Neural progenitor cell (in vitro differentiated cells): Measurements from ENCODE around the gene ELF1.

Source experiments
- CTCF ChIP-seq: fragments of 200-600 bp; sonication (generic); IDR thresholded peaks from 2 replicates; pipeline ENCODE4 v1.5.1; 2017; ENCODE audit warnings: antibody characterized with exemption, mild to moderate bottlenecking
- EZH2 ChIP-seq: fragments of 200-600 bp; sonication (generic); IDR thresholded peaks from 2 replicates; pipeline ENCODE4 v1.6.1; 2017; ENCODE audit warnings: antibody characterized with exemption, mild to moderate bottlenecking, moderate library complexity

DNA sequence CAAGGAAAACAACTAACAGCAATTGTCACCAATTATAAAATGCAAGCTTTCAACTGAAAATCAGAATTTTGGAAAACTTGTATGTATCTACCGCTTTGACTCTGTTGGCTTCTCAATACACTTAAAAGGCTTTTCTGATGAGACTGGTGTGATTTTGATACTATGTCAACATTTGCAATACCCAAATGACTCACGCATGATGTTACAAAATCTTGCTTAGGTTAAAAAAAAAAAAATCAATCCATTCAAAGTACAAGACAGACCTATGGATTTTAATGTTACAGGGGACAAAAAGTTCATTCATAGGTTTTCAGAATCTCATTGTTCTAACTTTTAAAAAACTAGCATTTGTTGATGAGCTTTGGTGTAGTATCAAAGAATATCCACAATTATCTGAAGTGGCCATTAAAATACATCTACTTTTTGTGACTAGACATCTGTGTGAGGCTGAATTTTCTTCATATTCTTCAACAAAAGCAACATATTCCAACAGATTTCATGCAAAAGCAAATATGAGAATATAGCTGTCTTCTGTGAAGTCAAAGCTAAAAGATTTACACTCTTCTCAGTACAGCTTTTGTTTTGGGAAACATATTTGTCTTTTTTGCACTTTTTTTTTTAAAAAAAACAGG, 10.7 kb downstream of the ELF1 start:
- TF ChIP-seq CTCF (no peak), EZH2 (no peak)
